GM12878 (cell line): Measurements from ENCODE around the gene EPGN. TPM values are rescaled to one million over a fixed set of nuclear protein-coding genes. Genes with fewer than 3 reads are reported as not detected.

Experiments
- ATAC-seq: fragments of 200-7000 bp; cut with Tn5 transposase; 3 replicates; pipeline ENCODE4 v1.9.1; 2020; ENCODE audit warnings: mild to moderate bottlenecking, moderate library complexity
- BruUV-seq: library from RNA; stranded (reverse); fragments of 400-500 nt; replicated peaks from 2 replicates; lab custom pipeline; 2021; lab: Mats Ljungman, UMichigan
- CTCF ChIA-PET: fragments of 300-600 bp; sonication (Branson Sonifier 250); formaldehyde crosslinking; extraction: SDS; loops from one replicate; lab custom pipeline; 2021; ENCODE audit warnings: inconsistent platforms; lab: Yijun Ruan, JAX
- POLR2A ChIA-PET: fragments of 350-600 bp; formaldehyde crosslinking; extraction: SDS; loops from one replicate; lab custom pipeline; 2021; ENCODE audit warnings: inconsistent platforms; lab: Charles Lee
- RAD21 ChIA-PET: fragments of 300-600 bp; sonication (Branson Sonifier 250); formaldehyde crosslinking; loops from one replicate; lab custom pipeline; 2023; ENCODE audit warnings: antibody characterized with exemption; ENCODE audit not compliant: unreplicated experiment; lab: Charles Lee
- SMC1A ChIA-PET: fragments of 300-600 bp; sonication (Branson Sonifier 250); formaldehyde crosslinking; loops from one replicate; lab custom pipeline; 2023; ENCODE audit not compliant: unreplicated experiment, uncharacterized antibody; lab: Charles Lee
- DNase-seq: peaks from one replicate; pipeline ENCODE4 v3.0.0-alpha.2; 2011; ENCODE audit warnings: low read depth, low spot score
- FAIRE-seq: peaks from 3 replicates; lab custom pipeline; 2011; peaks lifted over from hg19 to GRCh38; lab: Jason Lieb, UNC
- H2AFZ ChIP-seq: 2 replicates; pipeline ENCODE4 v1.6.0; 2011; ENCODE audit warnings: low read depth, low read length, control low read depth; ENCODE audit not compliant: control insufficient read depth
- H3K27ac ChIP-seq: 2 replicates; pipeline ENCODE4 v1.5.1; 2011; ENCODE audit warnings: control low read depth; ENCODE audit not compliant: control insufficient read depth, insufficient read depth
- H3K27me3 ChIP-seq, 2 experiments: replicated peaks in 1 of 2; 2 replicates each; pipeline versions ENCODE4 v1.6.0 to v1.6.1; 2011; ENCODE audit warnings: low read length in 1 of 2; ENCODE audit not compliant: control insufficient read depth in 2 of 2, insufficient read depth in 2 of 2
- H3K36me3 ChIP-seq, 2 experiments: 2 replicates each; pipeline ENCODE4 v1.5.1; 2011; ENCODE audit warnings: low read length in 1 of 2; ENCODE audit not compliant: control insufficient read depth in 2 of 2, insufficient read depth in 2 of 2
- H3K4me1 ChIP-seq: 2 replicates; pipeline ENCODE4 v1.6.1; 2011; ENCODE audit warnings: mild to moderate bottlenecking, low read length, moderate library complexity, mixed read lengths; ENCODE audit not compliant: control insufficient read depth, insufficient read depth
- H3K4me2 ChIP-seq: 2 replicates; pipeline ENCODE4 v1.6.0; 2011; ENCODE audit warnings: control low read depth; ENCODE audit not compliant: control insufficient read depth, insufficient read depth
- H3K4me3 ChIP-seq: fragments of 200-600 bp; sonication (generic); 2 replicates; pipeline ENCODE4 v1.5.1; 2016
- H3K79me2 ChIP-seq: 2 replicates; pipeline ENCODE4 v1.6.0; 2011; ENCODE audit warnings: low read length; ENCODE audit not compliant: control insufficient read depth, insufficient read depth
- H3K9ac ChIP-seq: 2 replicates; pipeline ENCODE4 v1.8.0; 2011; ENCODE audit warnings: low read length, control low read depth, mixed read lengths; ENCODE audit not compliant: control insufficient read depth, insufficient read depth
- H3K9me3 ChIP-seq: replicated peaks from 3 replicates; pipeline ENCODE4 v1.5.1; 2011; ENCODE audit warnings: mild to moderate bottlenecking, low read length; ENCODE audit not compliant: control insufficient read depth, insufficient read depth
- H4K20me1 ChIP-seq: 2 replicates; pipeline ENCODE4 v1.6.0; 2011; ENCODE audit not compliant: control insufficient read depth, insufficient read depth
- ATF7 ChIP-seq: fragments of 450-650 bp; IDR thresholded peaks from 2 replicates; pipeline ENCODE4 v1.6.1; 2016; ENCODE audit warnings: low read depth, mild to moderate bottlenecking
- EZH2 ChIP-seq: IDR thresholded peaks from 2 replicates; pipeline ENCODE4 v1.6.1; 2012; ENCODE audit warnings: low read depth, mild to moderate bottlenecking, control low read depth, inconsistent platforms, low read length, borderline replicate concordance; ENCODE audit not compliant: control insufficient read depth
- NR2F1 ChIP-seq: fragments of 450-650 bp; conservative IDR thresholded peaks from 2 replicates; pipeline ENCODE4 v1.6.1; 2017; ENCODE audit warnings: mild to moderate bottlenecking
- RBBP5 ChIP-seq: fragments of 200-600 bp; sonication (generic); conservative IDR thresholded peaks from 2 replicates; pipeline ENCODE4 v1.6.1; 2016
- SMC3 ChIP-seq: IDR thresholded peaks from 2 replicates; pipeline ENCODE4 v1.6.1; 2011; ENCODE audit warnings: low read length, improper control_type of control experiment, borderline replicate concordance
- SUZ12 ChIP-seq: fragments of 200-600 bp; sonication (generic); IDR thresholded peaks from one replicate; pipeline ENCODE4 v1.6.1; 2018; ENCODE audit warnings: antibody characterized with exemption, mild to moderate bottlenecking; ENCODE audit not compliant: unreplicated experiment
- WGBS: methylation state at CpG from one replicate; pipeline ENCODE4 v1.1.6; 2016; ENCODE audit warnings: low lambda C conversion rate; ENCODE audit not compliant: insufficient replicate concordance, insufficient coverage; ENCODE audit errors: missing lambda C conversion rate; 5-methylcytosine and 5-hydroxymethylcytosine counted together
- in situ Hi-C: fragments of 300-500 bp; cut with MboI; formaldehyde crosslinking; loops from 9 replicates; pipeline ENCODE4 v1.14.3; 2018; ENCODE audit warnings: mixed read lengths
- intact Hi-C: fragments of 100-400 bp; cut with micrococcal nuclease; formaldehyde crosslinking; loops from one replicate; pipeline ENCODE4 v1.14.2; 2022; ENCODE audit not compliant: unreplicated experiment
- polyA plus RNA-seq, 11 experiments: library from polyadenylated mRNA; depleted of rRNA in 4 of 11; unstranded in 6 of 11; stranded (reverse) in 5 of 11; fragments of >200 nt; fragmentation: Nextera tagmentation in 4 of 11; fragmentation: Illumina TruSeq in 1 of 11; extraction: Ambion mirVana in 4 of 11; extraction: Trizol in 1 of 11; gene quantifications; 1 replicate in 1 of 11; 2 replicates in 10 of 11; pipeline versions ENCODE4 v1.2.1 to v1.2.3, GENCODE V29; 2011 to 2016; ENCODE audit warnings: inconsistent platforms in 2 of 11, missing spikeins in 2 of 11, low read depth in 1 of 11
- total RNA-seq, 4 experiments: library from RNA; depleted of rRNA in 3 of 4; stranded (reverse); fragments of >200 nt in 3 of 4; fragmentation: Illumina TruSeq in 1 of 4; extraction: Trizol in 1 of 4; gene quantifications; 2 replicates each; pipeline versions ENCODE4 v1.2.1 to v1.2.3, GENCODE V29; 2013 to 2021
- TF ChIP-seq, protein P1 (sequence below): fragments of 450-650 bp; IDR thresholded peaks from 2 replicates; pipeline ENCODE4 v1.6.1; 2017; ENCODE audit warnings: mild to moderate bottlenecking, moderate library complexity

Gene EPGN
- total and polyA plus RNA-seq, 10 of the 15 experiments (the other 5 are each of a cell fraction or from before 2014, with no cell fraction given): 0.06 to 0.54 (median 0.28) TPM; not detected in 6

GRCh38 chr4:74323663-74324062 is 15.4 kb downstream of the EPGN start:
- Histone ChIP-seq H3K4me3 (no peak overlapping the region), H4K20me1 (no peaks in the 10 kb centered on the region), H3K4me2 (no peak overlapping the region), H3K4me1 (no peaks in the 10 kb centered on the region), H3K9me3 (no peaks in the 10 kb centered on the region), H2AFZ (no peak overlapping the region), H3K9ac (no peak overlapping the region), H3K27me3 (peaks cover 0 to 3% of the 10 kb centered on the region in 2 experiments; a peak in 1 of 4 replicates), H3K27ac (no peak overlapping the region), H3K79me2 (no peaks in the 10 kb centered on the region), H3K36me3 (no peaks in the 10 kb centered on the region)
- BruUV-seq: no TSS peak
- FAIRE-seq (no peak), ATAC-seq (no peak), DNase-seq (no peak)
- ChIA-PET POLR2A (no interaction called here), CTCF (interaction anchor here (1.5 kb wide), 1 partner anchor 47 kb away, joined by 4 read pairs; no protein-coding TSS in a partner anchor), SMC1A (interaction anchor here (0.6 to 1.4 kb wide), 2 partner anchors 14 to 651 kb away, joined by 4 to 6 read pairs; no protein-coding TSS in a partner anchor), RAD21 (no interaction called here)
- 30% methylated on average over 4 of the region's 4 CpGs for WGBS
- intact Hi-C loops: no loop called here
- TF ChIP-seq ATF7 (no peak), SUZ12 (no peak), SMC3 (no peak), NR2F1 (no peak), EZH2 (no peak), RBBP5 (no peak)
- TF ChIP-seq, protein P1, sequence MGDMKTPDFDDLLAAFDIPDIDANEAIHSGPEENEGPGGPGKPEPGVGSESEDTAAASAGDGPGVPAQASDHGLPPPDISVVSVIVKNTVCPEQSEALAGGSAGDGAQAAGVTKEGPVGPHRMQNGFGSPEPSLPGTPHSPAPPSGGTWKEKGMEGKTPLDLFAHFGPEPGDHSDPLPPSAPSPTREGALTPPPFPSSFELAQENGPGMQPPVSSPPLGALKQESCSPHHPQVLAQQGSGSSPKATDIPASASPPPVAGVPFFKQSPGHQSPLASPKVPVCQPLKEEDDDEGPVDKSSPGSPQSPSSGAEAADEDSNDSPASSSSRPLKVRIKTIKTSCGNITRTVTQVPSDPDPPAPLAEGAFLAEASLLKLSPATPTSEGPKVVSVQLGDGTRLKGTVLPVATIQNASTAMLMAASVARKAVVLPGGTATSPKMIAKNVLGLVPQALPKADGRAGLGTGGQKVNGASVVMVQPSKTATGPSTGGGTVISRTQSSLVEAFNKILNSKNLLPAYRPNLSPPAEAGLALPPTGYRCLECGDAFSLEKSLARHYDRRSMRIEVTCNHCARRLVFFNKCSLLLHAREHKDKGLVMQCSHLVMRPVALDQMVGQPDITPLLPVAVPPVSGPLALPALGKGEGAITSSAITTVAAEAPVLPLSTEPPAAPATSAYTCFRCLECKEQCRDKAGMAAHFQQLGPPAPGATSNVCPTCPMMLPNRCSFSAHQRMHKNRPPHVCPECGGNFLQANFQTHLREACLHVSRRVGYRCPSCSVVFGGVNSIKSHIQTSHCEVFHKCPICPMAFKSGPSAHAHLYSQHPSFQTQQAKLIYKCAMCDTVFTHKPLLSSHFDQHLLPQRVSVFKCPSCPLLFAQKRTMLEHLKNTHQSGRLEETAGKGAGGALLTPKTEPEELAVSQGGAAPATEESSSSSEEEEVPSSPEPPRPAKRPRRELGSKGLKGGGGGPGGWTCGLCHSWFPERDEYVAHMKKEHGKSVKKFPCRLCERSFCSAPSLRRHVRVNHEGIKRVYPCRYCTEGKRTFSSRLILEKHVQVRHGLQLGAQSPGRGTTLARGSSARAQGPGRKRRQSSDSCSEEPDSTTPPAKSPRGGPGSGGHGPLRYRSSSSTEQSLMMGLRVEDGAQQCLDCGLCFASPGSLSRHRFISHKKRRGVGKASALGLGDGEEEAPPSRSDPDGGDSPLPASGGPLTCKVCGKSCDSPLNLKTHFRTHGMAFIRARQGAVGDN: no peak
- in situ Hi-C loops: loop anchor here (5.0 kb wide), 1 partner anchor 349 kb away; no protein-coding TSS in a partner anchor
